K562 (cell line): ENCODE results near the gene CAPN8. TPM values are rescaled to one million over a fixed set of nuclear protein-coding genes. Genes with fewer than 3 reads are reported as not detected.

Experiments used
- ATAC-seq: fragments of 200-7000 bp; cut with Tn5 transposase; 3 replicates; pipeline ENCODE4 v1.9.1; 2020; ENCODE audit warnings: moderate library complexity
- BruUV-seq: library from RNA; stranded (reverse); fragments of 400-500 nt; replicated peaks from 2 replicates; lab custom pipeline; 2021; lab: Mats Ljungman, UMichigan
- CTCF ChIA-PET: fragments of 300-600 bp; formaldehyde crosslinking; extraction: SDS; loops from one replicate; lab custom pipeline; 2021; ENCODE audit warnings: low intra/inter-chr PET ratio; lab: Yijun Ruan, JAX
- POLR2A ChIA-PET: fragments of 300-600, 350-650 bp; sonication (Branson Sonifier 250); formaldehyde crosslinking; extraction: SDS; loops from one replicate; lab custom pipeline; 2021; ENCODE audit warnings: antibody characterized with exemption, inconsistent platforms; lab: Yijun Ruan, JAX
- DNase-seq, 4 experiments: peaks; one replicate each; pipeline versions ENCODE4 v3.0.0 to v3.0.0-alpha.2; 2011 to 2018; ENCODE audit warnings: low spot score in 3 of 4, mixed read lengths in 3 of 4; ENCODE audit errors: extremely low read depth in 1 of 4
- FAIRE-seq: peaks from 2 replicates; lab custom pipeline; 2011; peaks lifted over from hg19 to GRCh38; lab: Jason Lieb, UNC
- H2AFZ ChIP-seq: 2 replicates; pipeline ENCODE4 v1.6.0; 2011; ENCODE audit warnings: low read depth, low read length, control low read depth, inconsistent platforms
- H3K27ac ChIP-seq: fragments of 200-600 bp; 3 replicates; pipeline ENCODE4 v1.8.0; 2011; ENCODE audit warnings: low read depth, mild to moderate bottlenecking, control low read depth, inconsistent platforms, low read length, moderate library complexity, mixed read lengths; ENCODE audit errors: extremely low read depth
- H3K27me3 ChIP-seq, 2 experiments: fragments of 300-600 bp in 1 of 2; 2 replicates in 1 of 2; 3 replicates in 1 of 2; pipeline versions ENCODE4 v1.6.0 to v1.8.0; 2011; ENCODE audit warnings: inconsistent platforms in 2 of 2, low read length in 2 of 2, mild to moderate bottlenecking in 1 of 2, mixed read lengths in 1 of 2, moderate library complexity in 1 of 2; ENCODE audit not compliant: control insufficient read depth in 2 of 2, insufficient read depth in 2 of 2
- H3K36me3 ChIP-seq: fragments of 300-600 bp; 3 replicates; pipeline ENCODE4 v1.8.0; 2011; ENCODE audit warnings: mild to moderate bottlenecking, low read length, inconsistent platforms; ENCODE audit not compliant: control insufficient read depth, insufficient read depth
- H3K4me1 ChIP-seq, 2 experiments: fragments of 200-600 bp in 1 of 2; replicated peaks in 1 of 2; 2 replicates in 1 of 2; 3 replicates in 1 of 2; pipeline versions ENCODE4 v1.5.1 to v1.8.0; 2011; ENCODE audit warnings: inconsistent platforms in 2 of 2, low read length in 2 of 2, mild to moderate bottlenecking in 1 of 2, mixed read lengths in 1 of 2, moderate library complexity in 1 of 2; ENCODE audit not compliant: control insufficient read depth in 2 of 2, insufficient read depth in 2 of 2
- H3K4me2 ChIP-seq: 2 replicates; pipeline ENCODE4 v1.6.1; 2011; ENCODE audit warnings: low read length, control low read depth, inconsistent platforms, mixed read lengths; ENCODE audit not compliant: insufficient read depth
- H3K4me3 ChIP-seq: fragments of 200-600 bp; sonication (generic), shearing (Covaris generic); 2 replicates; pipeline ENCODE4 v1.5.1; 2016; ENCODE audit warnings: control low read depth, inconsistent platforms
- H3K79me2 ChIP-seq: fragments of 200-600 bp; 3 replicates; pipeline ENCODE4 v1.8.0; 2011; ENCODE audit warnings: low read length, inconsistent platforms; ENCODE audit not compliant: control insufficient read depth, insufficient read depth
- H3K9ac ChIP-seq, 2 experiments: 2 replicates each; pipeline versions ENCODE4 v1.6.0 to v1.6.1; 2011; ENCODE audit warnings: low read depth in 2 of 2, low read length in 2 of 2, control low read depth in 1 of 2, inconsistent platforms in 1 of 2, mild to moderate bottlenecking in 1 of 2, mixed read lengths in 1 of 2; ENCODE audit not compliant: insufficient read depth in 1 of 2
- H3K9me1 ChIP-seq: one replicate; pipeline ENCODE4 v1.6.0; 2011; ENCODE audit warnings: inconsistent platforms, mild to moderate bottlenecking, low read length, moderate library complexity; ENCODE audit not compliant: control insufficient read depth, insufficient read depth
- H3K9me3 ChIP-seq: replicated peaks from 2 replicates; pipeline ENCODE4 v1.5.1; 2011; ENCODE audit warnings: low read depth, low read length, inconsistent platforms; ENCODE audit not compliant: control insufficient read depth, insufficient read depth
- H4K20me1 ChIP-seq: replicated peaks from 2 replicates; pipeline ENCODE4 v1.6.1; 2011; ENCODE audit warnings: low read length, inconsistent platforms, mixed read lengths; ENCODE audit not compliant: control insufficient read depth, insufficient read depth
- NELFE ChIP-seq: IDR thresholded peaks from 2 replicates; pipeline ENCODE4 v1.6.1; 2011; ENCODE audit warnings: mild to moderate bottlenecking; ENCODE audit not compliant: insufficient read depth, insufficient read length
- WGBS: fragments of 100-300 bp; shearing (Covaris generic); methylation state at CpG from one replicate; pipeline ENCODE4 v1.1.6; 2016; ENCODE audit warnings: low coverage, mixed read lengths; ENCODE audit not compliant: insufficient coverage; ENCODE audit errors: missing lambda C conversion rate; 5-methylcytosine and 5-hydroxymethylcytosine counted together
- in situ Hi-C: fragments of 300-500 bp; cut with MboI; formaldehyde crosslinking; loops from 4 replicates; pipeline ENCODE4 v1.15.0; 2018; ENCODE audit warnings: inconsistent platforms, mixed read lengths
- intact Hi-C: fragments of 100-400 bp; cut with micrococcal nuclease; formaldehyde crosslinking; loops from 2 replicates; pipeline ENCODE4 v1.14.2; 2022
- polyA plus RNA-seq, 8 experiments: library from polyadenylated mRNA; depleted of rRNA in 4 of 8; stranded (reverse) in 5 of 8; unstranded in 3 of 8; fragments of >200 nt; fragmentation: Nextera tagmentation in 2 of 8; fragmentation: Illumina TruSeq in 1 of 8; extraction: Ambion mirVana in 2 of 8; extraction: Trizol in 1 of 8; gene quantifications; 2 replicates each; pipeline versions ENCODE4 v1.2.1 to v1.2.3, GENCODE V29; 2011 to 2014; ENCODE audit warnings: inconsistent platforms in 1 of 8, missing spikeins in 1 of 8
- total RNA-seq, 7 experiments: library from RNA; depleted of rRNA in 6 of 7; stranded (reverse); fragments of >200 nt in 6 of 7; fragmentation: Illumina TruSeq in 2 of 7; extraction: Trizol in 2 of 7; gene quantifications; 2 replicates each; pipeline versions ENCODE4 v1.2.1 to v1.2.3, GENCODE V29; 2011 to 2021; ENCODE audit warnings: low replicate concordance in 1 of 7
- TF ChIP-seq, protein P1 (sequence below), 3 experiments: fragments of 200-800 bp in 1 of 3; sonication (Bioruptor generic) in 1 of 3; sonication (generic) in 1 of 3; formaldehyde crosslinking in 1 of 3; IDR thresholded peaks; 2 replicates each; pipeline versions ENCODE4 v1.6.1 to v1.8.0; 2016 to 2022; ENCODE audit warnings: mild to moderate bottlenecking in 2 of 3, missing compliant biosample characterization in 2 of 3, missing genetic modification characterization in 2 of 3, missing genetic modification reagents in 1 of 3

The CAPN8 gene
- total and polyA plus RNA-seq, 9 of the 15 experiments (the other 6 are each of a cell fraction or from before 2014, with no cell fraction given), result 0.06 TPM; not detected in 8

DNA sequence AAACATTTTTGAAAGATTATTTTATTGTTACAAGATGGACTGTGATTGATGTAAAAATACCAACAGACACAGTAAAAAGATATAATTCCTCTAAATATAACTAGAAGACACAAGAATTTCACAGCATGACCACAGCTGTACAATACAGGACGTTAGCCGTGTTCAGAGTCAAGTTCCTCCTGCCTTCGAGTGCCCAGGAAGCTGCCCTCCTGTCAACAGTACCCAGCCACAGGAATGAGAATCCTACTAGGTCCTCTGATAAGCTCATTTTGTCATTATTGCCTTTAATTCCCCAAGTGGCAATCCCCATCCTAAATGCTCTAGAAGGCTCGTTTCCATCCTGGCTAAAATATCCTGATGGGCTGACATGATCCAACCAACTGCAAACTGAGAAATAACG is 30.4 kb upstream of the CAPN8 start:
- BruUV-seq, result no TSS peak

More for the DNA sequence above, 30.4 kb upstream of the CAPN8 start:
- WGBS, result 11% methylated on average over 5 of the region's 5 CpGs
- ChIA-PET CTCF (interaction anchor here (0.5 to 3.0 kb wide), 2 partner anchors 54 to 765 kb away, joined by 3 to 40 read pairs; no protein-coding TSS in a partner anchor), POLR2A (interaction anchor here (0.6 to 0.9 kb wide), 4 partner anchors 13 to 359 kb away, joined by 3 to 4 read pairs (median 3); no protein-coding TSS in a partner anchor)
- Histone ChIP-seq H3K79me2 (no peaks in the 10 kb centered on the region), H4K20me1 (no peaks in the 10 kb centered on the region), H3K4me2 (no peak overlapping the region), H3K36me3 (no peaks in the 10 kb centered on the region), H3K27me3 (no peaks in the 10 kb centered on the region), H2AFZ (peak overlapping the region; percentile 78), H3K9ac (no peak overlapping the region), H3K27ac (no peak overlapping the region), H3K9me1 (no peaks in the 10 kb centered on the region), H3K9me3 (no peaks in the 10 kb centered on the region), H3K4me1 (peaks cover 10 to 15% of the 10 kb centered on the region in 2 experiments), H3K4me3 (no peak overlapping the region)
- DNase-seq (no peak), FAIRE-seq (no peak), ATAC-seq (no peak)
- TF ChIP-seq NELFE, result no peak
- TF ChIP-seq, protein P1, sequence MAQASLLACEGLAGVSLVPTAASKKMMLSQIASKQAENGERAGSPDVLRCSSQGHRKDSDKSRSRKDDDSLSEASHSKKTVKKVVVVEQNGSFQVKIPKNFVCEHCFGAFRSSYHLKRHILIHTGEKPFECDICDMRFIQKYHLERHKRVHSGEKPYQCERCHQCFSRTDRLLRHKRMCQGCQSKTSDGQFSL (CRISPR knock-in tag; IDR thresholded peaks at IDR 0.05), result 0 out of 2 replicates have a peak, but pooled peaks have one; percentile 1
- TF ChIP-seq, protein P1 (tag; IDR thresholded peaks at IDR 0.05), result no peak
- intact Hi-C loops (loop anchor here (5.0 to 10.0 kb wide), 4 partner anchors 116 to 806 kb away; no protein-coding TSS in a partner anchor), in situ Hi-C loops (loop anchor here (5.0 to 25.0 kb wide), 2 partner anchors 559 to 636 kb away; partner anchors contain the start of genes NVL and TLR5)
